Chondrocyte (in vitro differentiated cells): Measurements from ENCODE around the gene SAA4. TPM values are rescaled to one million over a fixed set of nuclear protein-coding genes. Genes with fewer than 3 reads are reported as not detected.
A peak's percentile ranks its signal among the peaks of the same experiment; 100 is the strongest.
"Not testable (repeated sequence)": the region's sequence is repeated elsewhere in the genome, so short reads cannot be mapped to it uniquely, and the experiment has no call there.

Experiments used
- DNase-seq: peaks from one replicate; pipeline ENCODE4 v3.0.0; 2021; ENCODE audit warnings: mixed read lengths, low spot score
- H3K27ac Mint-ChIP-seq: one replicate; pipeline ENCODE4 v1.8.0; 2021; ENCODE audit warnings: mild to moderate bottlenecking, moderate library complexity, mixed read lengths; ENCODE audit not compliant: unreplicated experiment
- H3K27me3 Mint-ChIP-seq: 2 replicates; pipeline ENCODE4 v1.8.0; 2021; ENCODE audit warnings: low read depth, mixed read lengths
- H3K36me3 Mint-ChIP-seq: 2 replicates; pipeline ENCODE4 v1.8.0; 2021; ENCODE audit warnings: low read depth, mixed read lengths
- H3K4me1 Mint-ChIP-seq: 2 replicates; pipeline ENCODE4 v1.8.0; 2021; ENCODE audit warnings: low read depth, mild to moderate bottlenecking, mixed read lengths
- H3K4me3 Mint-ChIP-seq: one replicate; pipeline ENCODE4 v1.8.0; 2021; ENCODE audit warnings: mild to moderate bottlenecking, moderate library complexity, mixed read lengths; ENCODE audit not compliant: unreplicated experiment
- H3K9me3 Mint-ChIP-seq: 2 replicates; pipeline ENCODE4 v1.8.0; 2021; ENCODE audit warnings: low read depth, mixed read lengths
- CTCF ChIP-seq: fragments of 200-600 bp; sonication (generic); IDR thresholded peaks from 2 replicates; pipeline ENCODE4 v1.5.0; 2021; ENCODE audit warnings: antibody characterized with exemption, mild to moderate bottlenecking, moderate library complexity
- total RNA-seq: library from RNA; stranded (reverse); gene quantifications from 3 replicates; pipeline ENCODE4 v1.2.1, GENCODE V29; 2021

Gene SAA4
- total RNA-seq, 1 donor from 2014 or later = not detected

GRCh38 chr11:18253778-18254338 is 17.3 kb upstream of the SAA4 start:
- H3K27me3 Mint-ChIP-seq = peaks cover 3% of the 10 kb centered on the region
- H3K36me3 Mint-ChIP-seq = peaks cover 2% of the 10 kb centered on the region
- no peaks in the 10 kb centered on the region for H3K4me1 Mint-ChIP-seq
- DNase-seq = no peak
- no peak for TF ChIP-seq CTCF
- H3K4me3 Mint-ChIP-seq = no peak overlapping the region
- H3K9me3 Mint-ChIP-seq = no peaks in the 10 kb centered on the region
- H3K27ac Mint-ChIP-seq = no peak overlapping the region

DNA sequence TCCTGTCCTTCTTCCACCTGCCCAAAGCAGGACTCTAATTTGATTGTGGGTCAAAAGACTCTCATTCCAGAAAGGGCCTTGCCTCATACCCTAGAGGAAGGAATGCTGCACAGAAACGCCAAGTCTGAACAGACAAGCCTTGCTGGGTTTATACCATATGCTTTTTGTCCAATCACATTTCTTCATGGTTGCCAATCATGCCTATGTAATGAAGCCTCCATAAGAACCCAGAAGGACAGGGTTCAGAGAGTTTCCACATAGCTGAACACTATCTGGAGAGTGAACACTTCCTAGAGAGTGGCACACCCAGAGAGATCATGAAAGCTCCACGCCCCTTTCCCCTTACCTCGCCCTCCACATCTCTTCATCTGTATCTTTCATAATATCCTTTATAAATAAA is 16.6 kb upstream of the SAA4 start:
- Mint-ChIP-seq H3K4me1 (no peaks in the 10 kb centered on the region), H3K27me3 (peaks cover 3% of the 10 kb centered on the region), H3K9me3 (no peaks in the 10 kb centered on the region), H3K27ac (no peak overlapping the region), H3K4me3 (no peak overlapping the region), H3K36me3 (peaks cover 2% of the 10 kb centered on the region)
- no peak for DNase-seq
- peak; percentile 10 for TF ChIP-seq CTCF

DNA sequence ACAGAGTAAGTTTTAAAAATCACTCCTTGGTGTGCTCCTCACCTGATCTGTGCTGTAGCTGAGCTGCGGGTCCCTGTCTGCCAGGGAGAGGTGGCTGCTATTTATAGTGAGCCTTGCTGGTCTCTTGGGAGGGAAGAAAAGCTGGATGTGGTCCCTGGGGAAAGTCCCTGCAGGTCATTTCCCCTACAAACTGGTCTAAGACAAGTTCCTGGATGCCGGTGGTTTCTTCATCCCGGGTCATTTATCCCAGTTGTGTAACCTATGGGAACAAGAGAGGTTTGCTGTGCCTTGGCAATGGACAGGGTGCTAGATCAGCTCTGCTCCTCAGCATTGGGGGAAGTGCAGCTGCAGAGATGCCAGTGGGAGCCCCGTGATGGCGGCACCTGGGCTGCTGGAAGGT is 12.0 kb upstream of the SAA4 start, which contains the start of gene SAA2:
Gene SAA2, minus strand, starts transcription at position 108 of the 400 bp plus-strand sequence. CDS start 657 bp downstream, outside the sequence.
- H3K4me3 Mint-ChIP-seq = no peak within 1 kb of the TSS
- peaks cover 4% of the 10 kb centered on the region for H3K9me3 Mint-ChIP-seq
- H3K4me1 Mint-ChIP-seq = peaks cover 4% of the 10 kb centered on the region
- H3K27ac Mint-ChIP-seq = no peak within 1 kb of the TSS
- H3K36me3 Mint-ChIP-seq = peaks cover 2% of the 10 kb centered on the region
- H3K27me3 Mint-ChIP-seq = no peaks in the 10 kb centered on the region
- no peak for DNase-seq
- TF ChIP-seq CTCF = no peak

GRCh38 chr11:18247191-18247581 is 10.6 kb upstream of the SAA4 start:
- H3K27me3 Mint-ChIP-seq, DNase-seq, H3K27ac Mint-ChIP-seq, H3K4me3 Mint-ChIP-seq, H3K36me3 Mint-ChIP-seq, H3K4me1 Mint-ChIP-seq, H3K9me3 Mint-ChIP-seq: not testable (repeated sequence)

DNA sequence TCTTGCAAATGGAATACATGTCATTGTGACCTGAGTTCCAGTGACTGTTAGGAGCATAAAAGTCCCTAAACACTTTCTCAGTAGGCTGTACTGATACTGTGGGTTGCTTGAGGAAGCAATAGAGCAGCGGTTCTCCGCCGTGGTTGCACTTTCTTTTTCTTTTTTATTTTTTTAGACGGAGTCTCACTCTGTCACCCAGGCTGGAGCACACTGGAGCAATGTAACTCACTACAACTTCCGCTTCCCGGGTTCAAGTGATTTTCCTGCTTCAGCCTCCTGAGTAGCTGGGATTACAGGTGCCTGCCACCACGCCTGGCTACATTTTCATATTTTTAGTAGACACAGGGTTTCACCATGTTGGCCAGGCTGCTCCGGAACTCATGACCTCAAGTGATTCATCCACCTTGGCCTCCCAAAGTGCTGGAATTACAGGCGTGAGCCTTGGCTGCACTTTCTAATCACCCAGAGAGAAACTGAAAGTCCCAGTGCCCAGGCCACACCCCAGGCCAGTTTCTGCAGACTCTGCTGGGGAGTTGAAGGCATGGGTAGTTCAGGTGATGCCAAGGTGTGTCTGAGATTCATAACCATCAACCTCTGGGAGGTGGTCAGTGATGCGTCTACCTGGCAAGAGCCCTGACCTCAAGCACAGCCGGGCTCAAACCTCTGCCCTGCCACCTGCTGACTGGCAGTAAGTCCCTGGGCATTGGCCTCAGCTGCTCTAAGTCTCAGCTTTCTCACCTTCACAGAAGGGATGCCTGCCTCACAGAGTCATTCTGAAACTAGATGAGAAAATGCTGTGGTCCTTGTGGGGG is 10.0 kb upstream of the SAA4 start:
- H3K27me3 Mint-ChIP-seq, H3K4me1 Mint-ChIP-seq, H3K9me3 Mint-ChIP-seq, H3K4me3 Mint-ChIP-seq, H3K27ac Mint-ChIP-seq, DNase-seq, H3K36me3 Mint-ChIP-seq: not testable (repeated sequence)

GRCh38 chr11:18245396-18245795 is 8.8 kb upstream of the SAA4 start:
- H3K4me1 Mint-ChIP-seq = peaks cover 4% of the 10 kb centered on the region
- TF ChIP-seq CTCF = no peak
- H3K27me3 Mint-ChIP-seq = peaks cover 10% of the 10 kb centered on the region
- peaks cover 3% of the 10 kb centered on the region for H3K36me3 Mint-ChIP-seq
- peaks cover 5% of the 10 kb centered on the region for H3K9me3 Mint-ChIP-seq
- no peak overlapping the region for H3K27ac Mint-ChIP-seq
- DNase-seq = no peak
- no peak overlapping the region for H3K4me3 Mint-ChIP-seq
